ENCODE measurements around the gene IL1RAPL1.

The IL1RAPL1 gene

DNA sequence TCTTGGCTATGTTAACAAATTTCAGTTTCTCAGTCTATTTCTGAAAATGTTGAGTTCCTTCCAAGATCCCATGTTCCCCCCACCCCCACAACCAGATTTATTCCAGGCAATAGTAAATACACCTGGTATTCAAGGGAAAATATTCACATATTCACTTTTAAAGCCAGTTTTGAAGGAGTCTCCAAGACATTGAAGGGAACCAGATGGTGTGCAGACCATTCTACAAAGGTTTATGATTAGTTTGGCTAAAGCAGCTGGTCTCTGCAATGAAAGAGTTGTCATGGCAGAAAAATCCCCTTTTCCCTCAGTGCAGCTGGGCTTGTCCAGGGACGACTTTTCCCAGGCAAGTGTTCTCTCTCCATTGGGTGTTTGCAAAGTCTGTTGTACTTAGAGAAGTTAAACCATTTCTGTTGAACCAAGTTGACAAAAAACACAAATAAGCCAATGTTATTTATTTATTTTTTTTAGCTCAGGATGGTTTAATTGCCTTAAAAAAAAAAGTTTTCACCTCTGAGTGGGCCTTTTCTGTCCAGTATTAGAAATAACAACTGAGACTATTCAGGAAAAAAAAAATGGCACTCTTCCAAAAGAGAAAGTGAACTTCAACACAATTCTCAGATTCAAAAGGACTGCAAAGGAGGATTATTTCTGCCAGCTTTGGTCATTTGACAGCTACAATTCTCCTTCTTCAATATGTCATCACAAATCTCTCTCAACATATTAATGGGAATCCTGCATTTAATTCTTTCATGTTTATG lies 410.6 kb downstream of the IL1RAPL1 start:
- TF ChIP-seq, protein P1, sequence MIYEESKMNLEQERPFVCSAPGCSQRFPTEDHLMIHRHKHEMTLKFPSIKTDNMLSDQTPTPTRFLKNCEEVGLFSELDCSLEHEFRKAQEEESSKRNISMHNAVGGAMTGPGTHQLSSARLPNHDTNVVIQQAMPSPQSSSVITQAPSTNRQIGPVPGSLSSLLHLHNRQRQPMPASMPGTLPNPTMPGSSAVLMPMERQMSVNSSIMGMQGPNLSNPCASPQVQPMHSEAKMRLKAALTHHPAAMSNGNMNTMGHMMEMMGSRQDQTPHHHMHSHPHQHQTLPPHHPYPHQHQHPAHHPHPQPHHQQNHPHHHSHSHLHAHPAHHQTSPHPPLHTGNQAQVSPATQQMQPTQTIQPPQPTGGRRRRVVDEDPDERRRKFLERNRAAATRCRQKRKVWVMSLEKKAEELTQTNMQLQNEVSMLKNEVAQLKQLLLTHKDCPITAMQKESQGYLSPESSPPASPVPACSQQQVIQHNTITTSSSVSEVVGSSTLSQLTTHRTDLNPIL (CRISPR knock-in tag; IDR thresholded peaks at IDR 0.05; ENCODE audit: low read depth), result no peak
- TF ChIP-seq ZC3H10 (CRISPR knock-in tag; IDR thresholded peaks at IDR 0.05) (no peak), ZNF8 (CRISPR knock-in tag; IDR thresholded peaks at IDR 0.05) (no peak), BACH2 (CRISPR knock-in tag; IDR thresholded peaks at IDR 0.05; ENCODE audit: borderline replicate concordance) (no peak), TOX (CRISPR knock-in tag; IDR thresholded peaks at IDR 0.05; ENCODE audit: borderline replicate concordance) (no peak)
- ATAC-seq, result no peak

GRCh38 chrX:28998609-28999135 lies 411.4 kb downstream of the IL1RAPL1 start:
- TF ChIP-seq GLIS3 (CRISPR knock-in tag; IDR thresholded peaks at IDR 0.05) (no peak), ZNF565 (CRISPR knock-in tag; conservative IDR thresholded peaks at IDR 0.05; ENCODE audit: low read depth) (no peak), RARB (CRISPR knock-in tag; IDR thresholded peaks at IDR 0.05) (no peak), BACH2 (CRISPR knock-in tag; IDR thresholded peaks at IDR 0.05; ENCODE audit: borderline replicate concordance) (no peak), ZC3H10 (CRISPR knock-in tag; IDR thresholded peaks at IDR 0.05) (no peak), CSRNP3 (CRISPR knock-in tag; IDR thresholded peaks at IDR 0.05) (no peak), OSR1 (CRISPR knock-in tag; IDR thresholded peaks at IDR 0.05) (no peak), ZNF8 (CRISPR knock-in tag; IDR thresholded peaks at IDR 0.05) (no peak), ZNF70 (CRISPR knock-in tag; IDR thresholded peaks at IDR 0.05) (no peak), TCF4 (CRISPR knock-in tag; IDR thresholded peaks at IDR 0.05; ENCODE audit: borderline replicate concordance) (no peak), ZFP3 (CRISPR knock-in tag; IDR thresholded peaks at IDR 0.05) (no peak)
- TF ChIP-seq, protein P2, sequence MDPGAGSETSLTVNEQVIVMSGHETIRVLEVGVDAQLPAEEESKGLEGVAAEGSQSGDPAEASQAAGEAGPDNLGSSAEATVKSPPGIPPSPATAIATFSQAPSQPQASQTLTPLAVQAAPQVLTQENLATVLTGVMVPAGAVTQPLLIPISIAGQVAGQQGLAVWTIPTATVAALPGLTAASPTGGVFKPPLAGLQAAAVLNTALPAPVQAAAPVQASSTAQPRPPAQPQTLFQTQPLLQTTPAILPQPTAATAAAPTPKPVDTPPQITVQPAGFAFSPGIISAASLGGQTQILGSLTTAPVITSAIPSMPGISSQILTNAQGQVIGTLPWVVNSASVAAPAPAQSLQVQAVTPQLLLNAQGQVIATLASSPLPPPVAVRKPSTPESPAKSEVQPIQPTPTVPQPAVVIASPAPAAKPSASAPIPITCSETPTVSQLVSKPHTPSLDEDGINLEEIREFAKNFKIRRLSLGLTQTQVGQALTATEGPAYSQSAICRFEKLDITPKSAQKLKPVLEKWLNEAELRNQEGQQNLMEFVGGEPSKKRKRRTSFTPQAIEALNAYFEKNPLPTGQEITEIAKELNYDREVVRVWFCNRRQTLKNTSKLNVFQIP (CRISPR knock-in tag; IDR thresholded peaks at IDR 0.05; ENCODE audit: borderline replicate concordance, low read depth), result no peak
- TF ChIP-seq, protein P1 (CRISPR knock-in tag; IDR thresholded peaks at IDR 0.05; ENCODE audit: low read depth), result no peak
- no peak for ATAC-seq

DNA sequence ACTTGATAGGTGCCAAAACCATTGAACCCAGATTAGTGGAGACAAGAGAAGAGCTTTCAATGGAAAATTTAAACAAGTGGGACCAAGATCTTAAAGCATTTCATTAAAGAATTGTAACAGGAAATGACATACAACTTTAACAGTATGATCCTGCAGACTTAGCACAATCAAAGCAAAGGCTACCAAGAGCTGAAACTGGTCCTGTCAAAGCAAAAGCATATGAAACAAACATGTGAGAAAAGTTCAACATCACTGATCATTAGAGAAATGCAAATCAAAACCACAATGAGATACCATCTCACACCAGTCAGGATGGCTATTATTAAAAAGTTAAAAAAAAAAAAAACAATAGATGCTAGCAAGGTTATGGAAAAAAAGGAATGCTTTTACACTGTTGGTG lies 425.6 kb downstream of the IL1RAPL1 start:
- ATAC-seq, result no peak
- TF ChIP-seq PATZ1 (CRISPR knock-in tag; IDR thresholded peaks at IDR 0.05; ENCODE audit: borderline replicate concordance) (no peak), RARB (CRISPR knock-in tag; IDR thresholded peaks at IDR 0.05) (no peak), ZNF8 (CRISPR knock-in tag; IDR thresholded peaks at IDR 0.05) (no peak), GLIS3 (CRISPR knock-in tag; IDR thresholded peaks at IDR 0.05) (no peak), ZC3H10 (CRISPR knock-in tag; IDR thresholded peaks at IDR 0.05) (no peak), ESRRG (CRISPR knock-in tag; IDR thresholded peaks at IDR 0.05) (no peak), CSDC2 (CRISPR knock-in tag; IDR thresholded peaks at IDR 0.05) (no peak), CSRNP3 (CRISPR knock-in tag; IDR thresholded peaks at IDR 0.05) (no peak), SNAI2 (CRISPR knock-in tag; IDR thresholded peaks at IDR 0.05) (no peak), PPARA (CRISPR knock-in tag; IDR thresholded peaks at IDR 0.05; ENCODE audit: borderline replicate concordance) (no peak), ZFP30 (CRISPR knock-in tag; IDR thresholded peaks at IDR 0.05) (no peak), ISL1 (CRISPR knock-in tag; IDR thresholded peaks at IDR 0.05) (no peak), TSHZ2 (CRISPR knock-in tag; IDR thresholded peaks at IDR 0.05) (no peak)
- TF ChIP-seq, protein P2 (CRISPR knock-in tag; IDR thresholded peaks at IDR 0.05; ENCODE audit: borderline replicate concordance, low read depth), result no peak

All from SK-N-SH treated with all-trans-retinoic acid at 6 μM for 48 hours (cell line).